Gastrocnemius medialis (tissue), 4 donors: ENCODE data around the gene PIPOX. TPM values are rescaled to one million over a fixed set of nuclear protein-coding genes. Genes with fewer than 3 reads are reported as not detected.
A peak's percentile ranks its signal among the peaks of the same experiment; 100 is the strongest.

Experiments used
- ATAC-seq, 2 donors: fragments of 150-250 bp; one replicate each; pipeline ENCODE4 v1.9.1; 2016
- DNase-seq, 2 donors: peaks; one replicate each; pipeline ENCODE4 v3.0.0-alpha.2; 2019
- H3K27ac ChIP-seq, 4 donors: fragments of 200-600 bp; sonication (generic); 1 replicate in 1 of 4; 2 replicates in 3 of 4; pipeline ENCODE4 v1.5.1; 2016 to 2018; ENCODE audit warnings: mild to moderate bottlenecking in 2 of 4, moderate library complexity in 1 of 4
- H3K27me3 ChIP-seq, 3 donors: fragments of 200-600 bp; sonication (generic) in 2 of 3; 1 replicate in 1 of 3; 2 replicates in 2 of 3; pipeline versions ENCODE4 v1.5.1 to v1.6.0; 2016 to 2019; ENCODE audit warnings: mild to moderate bottlenecking in 1 of 3, moderate library complexity in 1 of 3
- H3K36me3 ChIP-seq, 2 donors: fragments of 200-600 bp; sonication (generic) in 1 of 2; one replicate each; pipeline ENCODE4 v1.5.1; 2017 to 2018
- H3K4me1 ChIP-seq, 2 donors: fragments of 200-600 bp; sonication (generic) in 1 of 2; one replicate each; pipeline ENCODE4 v1.5.1; 2016 to 2017; ENCODE audit warnings: mild to moderate bottlenecking in 2 of 2
- H3K4me3 ChIP-seq, 4 donors: fragments of 200-600 bp; sonication (generic) in 3 of 4; 1 replicate in 1 of 4; 2 replicates in 3 of 4; pipeline ENCODE4 v1.5.1; 2016 to 2019; ENCODE audit warnings: mild to moderate bottlenecking in 2 of 4
- H3K9me3 ChIP-seq, 3 donors: fragments of 200-600 bp; sonication (generic) in 2 of 3; 1 replicate in 1 of 3; 2 replicates in 2 of 3; pipeline ENCODE4 v1.5.1; 2016 to 2019
- POLR2A ChIP-seq, 2 donors: fragments of 450-650 bp; IDR thresholded peaks; one replicate each; pipeline ENCODE4 v1.6.1; 2017; ENCODE audit warnings: antibody characterized with exemption in 2 of 2, mild to moderate bottlenecking in 2 of 2, moderate library complexity in 2 of 2
- in situ Hi-C, 4 donors: fragments of 200-750 bp; cut with MboI; loops; one replicate each; pipeline versions ENCODE4 v1.15.0 to v1.8.0; 2017; ENCODE audit warnings: low sequenced_read_pairs in 4 of 4
- intact Hi-C: fragments of 100-400 bp; cut with DNase I; formaldehyde crosslinking; loops from one replicate; pipeline ENCODE4 v1.15.1; 2023; ENCODE audit warnings: low total_unique reads
- total RNA-seq, 4 donors: library from RNA; depleted of rRNA; stranded (reverse); fragments of >200 nt; gene quantifications; one replicate each; pipeline versions ENCODE4 v1.1.0 to v1.2.3, GENCODE V29; 2016
- TF ChIP-seq, protein P1 (sequence below), 5 experiments: fragments of 450-650 bp in 3 of 5; fragments of 200-600 bp in 2 of 5; sonication (generic) in 2 of 5; IDR thresholded peaks in 4 of 5; conservative IDR thresholded peaks in 1 of 5; 1 replicate in 4 of 5; 2 replicates in 1 of 5; pipeline ENCODE4 v1.5.1; 2016 to 2019; ENCODE audit warnings: antibody characterized with exemption in 5 of 5, mild to moderate bottlenecking in 3 of 5, moderate library complexity in 3 of 5

Gene PIPOX
- total RNA-seq, 4 donors from 2014 or later = 0.42 to 2.4 (median 1.1) TPM

DNA sequence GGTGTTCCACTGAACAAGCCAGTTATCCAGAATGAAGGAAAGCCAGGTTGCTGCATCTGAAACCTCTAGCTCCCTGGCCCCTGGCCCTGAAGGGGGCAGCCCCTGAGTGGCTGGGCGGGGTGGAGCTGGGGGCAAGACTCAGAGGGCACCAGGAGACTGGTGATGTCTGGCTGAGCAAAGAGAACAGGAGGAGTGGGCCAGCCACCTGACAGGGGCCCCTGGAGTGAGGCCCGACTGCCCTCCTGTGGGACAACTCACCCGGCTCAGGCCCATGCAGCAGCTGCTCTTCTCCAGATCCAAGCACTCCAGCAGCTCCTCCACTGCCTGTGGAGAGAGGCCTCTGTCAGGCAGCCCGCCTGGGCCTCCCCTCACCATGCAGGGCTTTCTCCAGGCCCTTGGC lies 60.4 kb downstream of the PIPOX start:
- Histone ChIP-seq H3K9me3 (no peaks in the 10 kb centered on the region), H3K27ac (peak overlapping the region; percentile 44 to 70 (median 59)), H3K36me3 (peaks cover 0 to 82% of the 10 kb centered on the region in 2 donors), H3K4me1 (peaks cover 21 to 27% of the 10 kb centered on the region in 2 donors), H3K4me3 (no peak overlapping the region), H3K27me3 (no peaks in the 10 kb centered on the region)
- intact Hi-C loops = no loop called here
- TF ChIP-seq, protein P1, sequence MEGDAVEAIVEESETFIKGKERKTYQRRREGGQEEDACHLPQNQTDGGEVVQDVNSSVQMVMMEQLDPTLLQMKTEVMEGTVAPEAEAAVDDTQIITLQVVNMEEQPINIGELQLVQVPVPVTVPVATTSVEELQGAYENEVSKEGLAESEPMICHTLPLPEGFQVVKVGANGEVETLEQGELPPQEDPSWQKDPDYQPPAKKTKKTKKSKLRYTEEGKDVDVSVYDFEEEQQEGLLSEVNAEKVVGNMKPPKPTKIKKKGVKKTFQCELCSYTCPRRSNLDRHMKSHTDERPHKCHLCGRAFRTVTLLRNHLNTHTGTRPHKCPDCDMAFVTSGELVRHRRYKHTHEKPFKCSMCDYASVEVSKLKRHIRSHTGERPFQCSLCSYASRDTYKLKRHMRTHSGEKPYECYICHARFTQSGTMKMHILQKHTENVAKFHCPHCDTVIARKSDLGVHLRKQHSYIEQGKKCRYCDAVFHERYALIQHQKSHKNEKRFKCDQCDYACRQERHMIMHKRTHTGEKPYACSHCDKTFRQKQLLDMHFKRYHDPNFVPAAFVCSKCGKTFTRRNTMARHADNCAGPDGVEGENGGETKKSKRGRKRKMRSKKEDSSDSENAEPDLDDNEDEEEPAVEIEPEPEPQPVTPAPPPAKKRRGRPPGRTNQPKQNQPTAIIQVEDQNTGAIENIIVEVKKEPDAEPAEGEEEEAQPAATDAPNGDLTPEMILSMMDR (IDR thresholded peaks at IDR 0.05 in 4 of 5, conservative IDR thresholded peaks at IDR 0.05 in 1 of 5) = no peak
- no peak for TF ChIP-seq POLR2A (IDR thresholded peaks at IDR 0.05)
- in situ Hi-C loops = loop anchor here in 1 of 4 donors (10.0 kb wide), 1 partner anchor 139 kb away; no protein-coding TSS in a partner anchor
- DNase-seq = no peak
- no peak for ATAC-seq

Other genes starting within 250 kb of the PIPOX start
- 10 to 100 TPM; 36.2 to 82.6 (median 66.8) TPM for gene FAM222B, start 200.4 kb upstream of the PIPOX start, total RNA-seq
- 10 to 100 TPM; 35.1 to 69.2 (median 64.1) TPM for gene ERAL1, start 188.1 kb upstream of the PIPOX start, total RNA-seq
- 10 to 100 TPM; 15.3 to 37.9 (median 28.4) TPM for gene FLOT2, start 145.4 kb upstream of the PIPOX start, total RNA-seq
- 1 to 10 TPM in 3 of 4 donors, under 1 TPM in 1; 0.25 to 3.7 (median 2.4) TPM for gene DHRS13, start 140.1 kb upstream of the PIPOX start, total RNA-seq
- gene PHF12, start 91.6 kb upstream of the PIPOX start, total RNA-seq = 10 to 100 TPM; 22.1 to 37.3 (median 24.2) TPM
- not detected for gene SEZ6, start 37.1 kb upstream of the PIPOX start, total RNA-seq
- 1,000 to 10,000 TPM in 1 of 4 donors, 100 to 1,000 TPM in 3; 526 to 1,058 (median 835) TPM for gene MYO18A, start 137.3 kb downstream of the PIPOX start, total RNA-seq
- gene CRYBA1, start 203.7 kb downstream of the PIPOX start, total RNA-seq = not detected